Stimulated activated CD4-positive, alpha-beta T cell treated with anti-CD3 and anti-CD28 coated beads, Interleukin-1b, Interleukin-23, amount 100 ng/mL, for 4 hours (primary cell): ENCODE results near the gene PTPRR.

Experiments
- DNase-seq, 2 donors: peaks; one replicate each; pipeline ENCODE4 v3.0.0-alpha.2; 2020; ENCODE audit warnings: low read depth in 2 of 2

The PTPRR gene

GRCh38 chr12:70918321-70918720 lies 2.2 kb downstream of the PTPRR start:
- no peak for DNase-seq

- no peak for DNase-seq
These were observed 9.9 kb downstream of the PTPRR start for GRCh38 chr12:70910666-70911065.

- no peak for DNase-seq
These were observed 11.6 kb downstream of the PTPRR start for GRCh38 chr12:70908978-70909377.

GRCh38 chr12:70907412-70907811 lies 13.1 kb downstream of the PTPRR start:
- no peak for DNase-seq

- no peak for DNase-seq
These were observed 24.6 kb downstream of the PTPRR start for GRCh38 chr12:70895956-70896355.

GRCh38 chr12:70892593-70892992 lies 27.9 kb downstream of the PTPRR start:
- no peak for DNase-seq

GRCh38 chr12:70890895-70891832 lies 29.4 kb downstream of the PTPRR start:
- no peak for DNase-seq

- DNase-seq: no peak
These were observed 34.6 kb downstream of the PTPRR start for GRCh38 chr12:70885956-70886355.

- DNase-seq: no peak
These were observed 36.7 kb downstream of the PTPRR start for GRCh38 chr12:70883855-70884254.

- no peak for DNase-seq
These were observed 39.8 kb downstream of the PTPRR start for GRCh38 chr12:70880744-70881143.

GRCh38 chr12:70876952-70877351 lies 43.6 kb downstream of the PTPRR start:
- DNase-seq: no peak

GRCh38 chr12:70875628-70876027 lies 44.9 kb downstream of the PTPRR start:
- no peak for DNase-seq

GRCh38 chr12:70854881-70855568 lies 65.5 kb downstream of the PTPRR start:
- DNase-seq: no peak

GRCh38 chr12:70854138-70854537 lies 66.4 kb downstream of the PTPRR start:
- DNase-seq: no peak

GRCh38 chr12:70853326-70853725 lies 67.2 kb downstream of the PTPRR start:
- no peak for DNase-seq

GRCh38 chr12:70852416-70853150 lies 68.0 kb downstream of the PTPRR start:
- DNase-seq: no peak

GRCh38 chr12:70849265-70849960 lies 71.1 kb downstream of the PTPRR start:
- DNase-seq: no peak

GRCh38 chr12:70847871-70848270 lies 72.7 kb downstream of the PTPRR start:
- no peak for DNase-seq

GRCh38 chr12:70845268-70845667 lies 75.3 kb downstream of the PTPRR start:
- no peak for DNase-seq

GRCh38 chr12:70843363-70843762 lies 77.2 kb downstream of the PTPRR start:
- DNase-seq: no peak

- no peak for DNase-seq
These were observed 77.6 kb downstream of the PTPRR start for GRCh38 chr12:70842942-70843341.

- no peak for DNase-seq
These were observed 78.4 kb downstream of the PTPRR start for GRCh38 chr12:70842136-70842535.
